Uterus (tissue), 2 donors: ENCODE data around the gene PI4KA.
"Not testable (repeated sequence)": the region's sequence is repeated elsewhere in the genome, so short reads cannot be mapped to it uniquely, and the experiment has no call there.

Source experiments
- POLR2A ChIP-seq, 2 donors: fragments of 450-650 bp; IDR thresholded peaks; one replicate each; pipeline ENCODE4 v1.6.1; 2016; ENCODE audit warnings: antibody characterized with exemption in 2 of 2, mild to moderate bottlenecking in 1 of 2, moderate library complexity in 1 of 2
- TF ChIP-seq, protein P1 (sequence below), 4 experiments: fragments of 200-600 bp in 2 of 4; fragments of 450-650 bp in 2 of 4; sonication (generic) in 2 of 4; IDR thresholded peaks; one replicate each; pipeline ENCODE4 v1.5.1; 2016 to 2019; ENCODE audit warnings: antibody characterized with exemption in 4 of 4, mild to moderate bottlenecking in 2 of 4, moderate library complexity in 1 of 4

DNA sequence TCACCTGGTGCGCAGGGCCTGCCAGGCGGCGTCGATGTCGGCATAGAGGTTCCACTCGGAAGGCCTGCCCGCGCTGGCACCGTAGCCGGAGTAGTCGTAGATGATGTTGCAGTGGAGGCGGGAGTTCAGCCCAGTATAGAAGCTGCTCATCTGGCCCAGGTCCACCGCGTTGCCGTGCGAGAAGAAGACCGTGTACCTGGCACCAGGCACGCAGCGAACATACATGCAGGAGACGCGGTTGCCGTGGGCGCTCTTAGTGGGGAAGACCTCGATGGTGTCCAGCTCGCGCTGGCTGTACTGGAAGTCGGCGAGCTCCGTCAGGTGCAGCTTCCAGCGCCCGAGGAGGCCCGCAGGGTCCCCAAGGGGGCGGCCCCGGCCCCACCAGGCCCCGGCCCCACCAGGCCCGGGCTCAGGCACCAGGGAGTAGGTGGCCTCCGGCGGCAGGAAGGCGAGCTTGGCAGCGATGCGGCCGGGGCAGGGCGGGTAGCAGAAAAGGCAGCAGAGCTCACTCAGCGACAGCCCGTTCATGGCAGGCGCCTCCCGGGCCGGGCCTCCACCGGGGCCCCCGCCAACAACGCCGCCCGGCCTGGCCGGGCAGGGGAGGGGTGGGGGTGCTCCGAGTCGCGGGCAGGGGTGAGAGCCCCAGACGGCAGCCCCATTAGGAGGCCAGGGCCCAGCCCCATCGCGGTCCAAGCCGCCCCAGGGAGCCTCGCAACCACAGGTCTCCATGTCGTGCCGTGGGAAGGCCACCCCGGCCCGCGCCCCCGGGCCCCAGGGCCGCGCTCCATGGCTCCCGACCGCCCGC, 188.0 kb downstream of the PI4KA start:
- TF ChIP-seq, protein P1, sequence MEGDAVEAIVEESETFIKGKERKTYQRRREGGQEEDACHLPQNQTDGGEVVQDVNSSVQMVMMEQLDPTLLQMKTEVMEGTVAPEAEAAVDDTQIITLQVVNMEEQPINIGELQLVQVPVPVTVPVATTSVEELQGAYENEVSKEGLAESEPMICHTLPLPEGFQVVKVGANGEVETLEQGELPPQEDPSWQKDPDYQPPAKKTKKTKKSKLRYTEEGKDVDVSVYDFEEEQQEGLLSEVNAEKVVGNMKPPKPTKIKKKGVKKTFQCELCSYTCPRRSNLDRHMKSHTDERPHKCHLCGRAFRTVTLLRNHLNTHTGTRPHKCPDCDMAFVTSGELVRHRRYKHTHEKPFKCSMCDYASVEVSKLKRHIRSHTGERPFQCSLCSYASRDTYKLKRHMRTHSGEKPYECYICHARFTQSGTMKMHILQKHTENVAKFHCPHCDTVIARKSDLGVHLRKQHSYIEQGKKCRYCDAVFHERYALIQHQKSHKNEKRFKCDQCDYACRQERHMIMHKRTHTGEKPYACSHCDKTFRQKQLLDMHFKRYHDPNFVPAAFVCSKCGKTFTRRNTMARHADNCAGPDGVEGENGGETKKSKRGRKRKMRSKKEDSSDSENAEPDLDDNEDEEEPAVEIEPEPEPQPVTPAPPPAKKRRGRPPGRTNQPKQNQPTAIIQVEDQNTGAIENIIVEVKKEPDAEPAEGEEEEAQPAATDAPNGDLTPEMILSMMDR (IDR thresholded peaks at IDR 0.05), result not testable (repeated sequence)
- not testable (repeated sequence) for TF ChIP-seq POLR2A (IDR thresholded peaks at IDR 0.05)
